ENCODE data around the gene LPIN1. TPM values are rescaled to one million over a fixed set of nuclear protein-coding genes. Genes with fewer than 3 reads are reported as not detected.

The LPIN1 gene
- total and polyA plus RNA-seq, 2 of the 8 experiments (the other 6 are each of a cell fraction or from before 2014, with no cell fraction given): 4.3 to 9.8 TPM

- Histone ChIP-seq H4K91ac (replicated peaks; ENCODE audit: insufficient read length, low read length) (no peak overlapping the region), H3K23ac (ENCODE audit: insufficient read length) (no peak overlapping the region), H3K27me3 (replicated peaks in 1 of 4; ENCODE audit: control insufficient read depth in 3 of 4, extremely low read depth in 1 of 4, insufficient read depth in 3 of 4, low read length in 3 of 4) (no peaks in the 10 kb centered on the region), H3K18ac (ENCODE audit: extremely low read depth, low read length) (no peak overlapping the region), H3K23me2 (ENCODE audit: low read depth, low read length) (no peaks in the 10 kb centered on the region), H2BK15ac (ENCODE audit: low read length) (no peak overlapping the region), H4K5ac (ENCODE audit: insufficient read length, low read depth, low read length) (no peak overlapping the region), H2BK20ac (ENCODE audit: low read length) (no peak overlapping the region), H3K4me1 (replicated peaks in 1 of 4; ENCODE audit: control insufficient read depth in 3 of 4, insufficient read depth in 4 of 4, low read length in 3 of 4) (no peaks in the 10 kb centered on the region), H3K4me3 (ENCODE audit: extremely low read depth in 1 of 4, insufficient read depth in 2 of 4, low read depth in 3 of 4, low read length in 4 of 4) (no peak overlapping the region), H3K56ac (replicated peaks; ENCODE audit: insufficient read length, low read depth, low read length) (no peak overlapping the region), H2BK5ac (ENCODE audit: low read depth, low read length) (no peak overlapping the region), H2AFZ (ENCODE audit: low read length) (no peak overlapping the region), H3K9ac (replicated peaks in 1 of 4; ENCODE audit: extremely low read depth in 1 of 4, low read depth in 3 of 4, low read length in 3 of 4) (no peak overlapping the region), H4K20me1 (replicated peaks in 1 of 2; ENCODE audit: control insufficient read depth in 1 of 2, insufficient read depth in 2 of 2, low read length in 2 of 2) (no peaks in the 10 kb centered on the region), H2BK120ac (replicated peaks; ENCODE audit: low read depth, low read length) (no peak overlapping the region), H2AK5ac (ENCODE audit: low read depth, low read length) (no peak overlapping the region), H2BK12ac (ENCODE audit: low read depth, low read length) (no peak overlapping the region), H3K4ac (replicated peaks; ENCODE audit: insufficient read length, low read depth, low read length) (no peak overlapping the region), H3K79me1 (ENCODE audit: low read depth, low read length) (no peaks in the 10 kb centered on the region), H3K36me3 (ENCODE audit: control insufficient read depth in 2 of 4, insufficient read depth in 4 of 4, low read length in 3 of 4) (no peaks in the 10 kb centered on the region), H3K4me2 (ENCODE audit: insufficient read depth in 1 of 2, low read depth in 2 of 2, low read length in 2 of 2) (no peak overlapping the region), H4K8ac (ENCODE audit: extremely low read depth, insufficient read depth, low read length) (no peak overlapping the region), H3K79me2 (ENCODE audit: control insufficient read depth in 1 of 2, insufficient read depth in 2 of 2, low read length in 2 of 2) (no peaks in the 10 kb centered on the region), H3K9me3 (ENCODE audit: insufficient read depth in 2 of 2, low read depth in 1 of 2, low read length in 1 of 2) (peaks cover 0 to 3% of the 10 kb centered on the region in 2 experiments; a peak in 2 of 4 replicates), H3K14ac (ENCODE audit: insufficient read length) (no peak overlapping the region), H3K27ac (ENCODE audit: low read depth, low read length) (no peak overlapping the region)
- CTCF ChIA-PET (ENCODE audit: partially characterized antibody): interaction anchor here (0.6 to 6.9 kb wide), 8 partner anchors 12 to 75 kb away, joined by 3 to 35 read pairs (median 6); no protein-coding TSS in a partner anchor
- DNase-seq (ENCODE audit: low read depth in 1 of 2, low spot score in 2 of 2) (no peak), FAIRE-seq (no peak)
- WGBS, 2 experiments (ENCODE audit: extremely low coverage in 1 of 2, insufficient coverage in 1 of 2, insufficient read length in 1 of 2, insufficient replicate concordance in 2 of 2, low coverage in 1 of 2, low lambda C conversion rate in 2 of 2, missing lambda C conversion rate in 1 of 2): 94% methylated on average over 4 of the region's 4 CpGs; no CpG with 5 or more reads in 1 of the 2 experiments
- POLR2A ChIA-PET (ENCODE audit: partially characterized antibody): no interaction called here
- no peak for TF ChIP-seq RBBP5 (IDR thresholded peaks at IDR 0.05; ENCODE audit: borderline replicate concordance, low read depth, low read length)
- TF ChIP-seq ATF2 (IDR thresholded peaks at IDR 0.05; ENCODE audit: low read length): no peak
- no peak for TF ChIP-seq SIN3A (conservative IDR thresholded peaks at IDR 0.05 in 1 of 2, IDR thresholded peaks at IDR 0.05 in 1 of 2; ENCODE audit: low read depth in 1 of 2, low read length in 2 of 2)
Observed at GRCh38 chr2:11705063-11705462, 41.4 kb upstream of the LPIN1 start.

Measured in H1 (cell line).